GM12878 (cell line): ENCODE results near the gene CCBE1. TPM values are rescaled to one million over a fixed set of nuclear protein-coding genes. Genes with fewer than 3 reads are reported as not detected.

Source experiments
- ATAC-seq: fragments of 200-7000 bp; cut with Tn5 transposase; 3 replicates; pipeline ENCODE4 v1.9.1; 2020; ENCODE audit warnings: mild to moderate bottlenecking, moderate library complexity
- BruUV-seq: library from RNA; stranded (reverse); fragments of 400-500 nt; replicated peaks from 2 replicates; lab custom pipeline; 2021; lab: Mats Ljungman, UMichigan
- CTCF ChIA-PET: fragments of 300-600 bp; sonication (Branson Sonifier 250); formaldehyde crosslinking; extraction: SDS; loops from one replicate; lab custom pipeline; 2021; ENCODE audit warnings: inconsistent platforms; lab: Yijun Ruan, JAX
- POLR2A ChIA-PET: fragments of 350-600 bp; formaldehyde crosslinking; extraction: SDS; loops from one replicate; lab custom pipeline; 2021; ENCODE audit warnings: inconsistent platforms; lab: Charles Lee
- RAD21 ChIA-PET: fragments of 300-600 bp; sonication (Branson Sonifier 250); formaldehyde crosslinking; loops from one replicate; lab custom pipeline; 2023; ENCODE audit warnings: antibody characterized with exemption; ENCODE audit not compliant: unreplicated experiment; lab: Charles Lee
- SMC1A ChIA-PET: fragments of 300-600 bp; sonication (Branson Sonifier 250); formaldehyde crosslinking; loops from one replicate; lab custom pipeline; 2023; ENCODE audit not compliant: unreplicated experiment, uncharacterized antibody; lab: Charles Lee
- DNase-seq: peaks from one replicate; pipeline ENCODE4 v3.0.0-alpha.2; 2011; ENCODE audit warnings: low read depth, low spot score
- FAIRE-seq: peaks from 3 replicates; lab custom pipeline; 2011; peaks lifted over from hg19 to GRCh38; lab: Jason Lieb, UNC
- H2AFZ ChIP-seq: 2 replicates; pipeline ENCODE4 v1.6.0; 2011; ENCODE audit warnings: low read depth, low read length, control low read depth; ENCODE audit not compliant: control insufficient read depth
- H3K27ac ChIP-seq: 2 replicates; pipeline ENCODE4 v1.5.1; 2011; ENCODE audit warnings: control low read depth; ENCODE audit not compliant: control insufficient read depth, insufficient read depth
- H3K27me3 ChIP-seq, 2 experiments: replicated peaks in 1 of 2; 2 replicates each; pipeline versions ENCODE4 v1.6.0 to v1.6.1; 2011; ENCODE audit warnings: low read length in 1 of 2; ENCODE audit not compliant: control insufficient read depth in 2 of 2, insufficient read depth in 2 of 2
- H3K36me3 ChIP-seq, 2 experiments: 2 replicates each; pipeline ENCODE4 v1.5.1; 2011; ENCODE audit warnings: low read length in 1 of 2; ENCODE audit not compliant: control insufficient read depth in 2 of 2, insufficient read depth in 2 of 2
- H3K4me1 ChIP-seq: 2 replicates; pipeline ENCODE4 v1.6.1; 2011; ENCODE audit warnings: mild to moderate bottlenecking, low read length, moderate library complexity, mixed read lengths; ENCODE audit not compliant: control insufficient read depth, insufficient read depth
- H3K4me2 ChIP-seq: 2 replicates; pipeline ENCODE4 v1.6.0; 2011; ENCODE audit warnings: control low read depth; ENCODE audit not compliant: control insufficient read depth, insufficient read depth
- H3K4me3 ChIP-seq: fragments of 200-600 bp; sonication (generic); 2 replicates; pipeline ENCODE4 v1.5.1; 2016
- H3K79me2 ChIP-seq: 2 replicates; pipeline ENCODE4 v1.6.0; 2011; ENCODE audit warnings: low read length; ENCODE audit not compliant: control insufficient read depth, insufficient read depth
- H3K9ac ChIP-seq: 2 replicates; pipeline ENCODE4 v1.8.0; 2011; ENCODE audit warnings: low read length, control low read depth, mixed read lengths; ENCODE audit not compliant: control insufficient read depth, insufficient read depth
- H3K9me3 ChIP-seq: replicated peaks from 3 replicates; pipeline ENCODE4 v1.5.1; 2011; ENCODE audit warnings: mild to moderate bottlenecking, low read length; ENCODE audit not compliant: control insufficient read depth, insufficient read depth
- H4K20me1 ChIP-seq: 2 replicates; pipeline ENCODE4 v1.6.0; 2011; ENCODE audit not compliant: control insufficient read depth, insufficient read depth
- ASH2L ChIP-seq: fragments of 300-600, 200-600 bp; sonication (generic); IDR thresholded peaks from 2 replicates; pipeline ENCODE4 v1.6.1; 2017; ENCODE audit warnings: low read depth, mild to moderate bottlenecking, borderline replicate concordance
- BCL11A ChIP-seq: IDR thresholded peaks from 2 replicates; pipeline ENCODE4 v1.6.1; 2011; ENCODE audit warnings: low read depth, low read length
- BHLHE40 ChIP-seq, 2 experiments: fragments of 450-650 bp in 1 of 2; IDR thresholded peaks; 2 replicates each; pipeline ENCODE4 v1.6.1; 2011 to 2017; ENCODE audit warnings: low read depth in 2 of 2, borderline replicate concordance in 1 of 2, improper control_type of control experiment in 1 of 2, low read length in 1 of 2, mild to moderate bottlenecking in 1 of 2
- E2F8 ChIP-seq: fragments of 450-650 bp; IDR thresholded peaks from 2 replicates; pipeline ENCODE4 v1.6.1; 2018; ENCODE audit warnings: mild to moderate bottlenecking, low read depth, moderate library complexity; ENCODE audit not compliant: partially characterized antibody
- KLF5 ChIP-seq: fragments of 450-650 bp; IDR thresholded peaks from 2 replicates; pipeline ENCODE4 v1.6.1; 2014; ENCODE audit warnings: mild to moderate bottlenecking; ENCODE audit not compliant: partially characterized antibody
- NBN ChIP-seq: fragments of 450-650 bp; IDR thresholded peaks from 2 replicates; pipeline ENCODE4 v1.6.1; 2016
- NR2C2 ChIP-seq: IDR thresholded peaks from 2 replicates; pipeline ENCODE4 v1.6.1; 2011; ENCODE audit warnings: borderline replicate concordance, low read depth; ENCODE audit not compliant: control insufficient read depth, insufficient read length
- POLR2AphosphoS5 ChIP-seq: IDR thresholded peaks from 2 replicates; pipeline ENCODE4 v1.6.1; 2011; ENCODE audit warnings: mild to moderate bottlenecking, low read length, inconsistent platforms
- REST ChIP-seq: IDR thresholded peaks from 2 replicates; pipeline ENCODE4 v1.6.1; 2012; ENCODE audit warnings: mild to moderate bottlenecking, low read depth, low read length
- TBL1XR1 ChIP-seq: IDR thresholded peaks from 2 replicates; pipeline ENCODE4 v1.6.1; 2012; ENCODE audit warnings: low read depth, low read length, improper control_type of control experiment
- WGBS: methylation state at CpG from one replicate; pipeline ENCODE4 v1.1.6; 2016; ENCODE audit warnings: low lambda C conversion rate; ENCODE audit not compliant: insufficient replicate concordance, insufficient coverage; ENCODE audit errors: missing lambda C conversion rate; 5-methylcytosine and 5-hydroxymethylcytosine counted together
- in situ Hi-C: fragments of 300-500 bp; cut with MboI; formaldehyde crosslinking; loops from 9 replicates; pipeline ENCODE4 v1.14.3; 2018; ENCODE audit warnings: mixed read lengths
- intact Hi-C: fragments of 100-400 bp; cut with micrococcal nuclease; formaldehyde crosslinking; loops from one replicate; pipeline ENCODE4 v1.14.2; 2022; ENCODE audit not compliant: unreplicated experiment
- polyA plus RNA-seq, 11 experiments: library from polyadenylated mRNA; depleted of rRNA in 4 of 11; unstranded in 6 of 11; stranded (reverse) in 5 of 11; fragments of >200 nt; fragmentation: Nextera tagmentation in 4 of 11; fragmentation: Illumina TruSeq in 1 of 11; extraction: Ambion mirVana in 4 of 11; extraction: Trizol in 1 of 11; gene quantifications; 1 replicate in 1 of 11; 2 replicates in 10 of 11; pipeline versions ENCODE4 v1.2.1 to v1.2.3, GENCODE V29; 2011 to 2016; ENCODE audit warnings: inconsistent platforms in 2 of 11, missing spikeins in 2 of 11, low read depth in 1 of 11
- total RNA-seq, 4 experiments: library from RNA; depleted of rRNA in 3 of 4; stranded (reverse); fragments of >200 nt in 3 of 4; fragmentation: Illumina TruSeq in 1 of 4; extraction: Trizol in 1 of 4; gene quantifications; 2 replicates each; pipeline versions ENCODE4 v1.2.1 to v1.2.3, GENCODE V29; 2013 to 2021

Gene CCBE1
- total and polyA plus RNA-seq, 10 of the 15 experiments (the other 5 are each of a cell fraction or from before 2014, with no cell fraction given) = 0.03 to 0.49 (median 0.04) TPM; not detected in 7

DNA sequence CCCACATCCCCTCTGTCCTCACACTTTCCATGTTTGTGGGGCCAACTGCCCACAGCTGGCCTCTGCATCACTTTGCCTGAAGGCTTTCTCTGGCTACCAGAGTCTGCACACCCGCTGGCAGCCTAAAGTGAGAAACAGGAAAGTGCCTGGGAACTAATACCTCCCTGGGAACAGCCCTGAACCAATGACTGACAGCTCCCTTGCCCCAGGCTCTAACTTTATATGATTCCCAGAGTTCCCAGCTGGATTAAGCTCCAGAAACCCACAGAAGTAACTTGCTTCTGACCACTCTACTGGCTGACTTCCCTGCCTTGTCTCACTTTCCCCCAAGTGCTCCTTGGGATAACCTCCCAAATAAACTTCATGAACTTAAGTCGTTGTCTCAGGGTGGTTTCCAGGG is 178.5 kb downstream of the CCBE1 start (continued):
- TF ChIP-seq E2F8 (no peak), TBL1XR1 (no peak), KLF5 (no peak), NR2C2 (no peak), POLR2AphosphoS5 (no peak), ASH2L (no peak), BHLHE40 (IDR thresholded peaks at IDR 0.05; ENCODE audit: borderline replicate concordance in 1 of 2, low read depth in 2 of 2, low read length in 1 of 2) (no peak), BCL11A (no peak)

DNA sequence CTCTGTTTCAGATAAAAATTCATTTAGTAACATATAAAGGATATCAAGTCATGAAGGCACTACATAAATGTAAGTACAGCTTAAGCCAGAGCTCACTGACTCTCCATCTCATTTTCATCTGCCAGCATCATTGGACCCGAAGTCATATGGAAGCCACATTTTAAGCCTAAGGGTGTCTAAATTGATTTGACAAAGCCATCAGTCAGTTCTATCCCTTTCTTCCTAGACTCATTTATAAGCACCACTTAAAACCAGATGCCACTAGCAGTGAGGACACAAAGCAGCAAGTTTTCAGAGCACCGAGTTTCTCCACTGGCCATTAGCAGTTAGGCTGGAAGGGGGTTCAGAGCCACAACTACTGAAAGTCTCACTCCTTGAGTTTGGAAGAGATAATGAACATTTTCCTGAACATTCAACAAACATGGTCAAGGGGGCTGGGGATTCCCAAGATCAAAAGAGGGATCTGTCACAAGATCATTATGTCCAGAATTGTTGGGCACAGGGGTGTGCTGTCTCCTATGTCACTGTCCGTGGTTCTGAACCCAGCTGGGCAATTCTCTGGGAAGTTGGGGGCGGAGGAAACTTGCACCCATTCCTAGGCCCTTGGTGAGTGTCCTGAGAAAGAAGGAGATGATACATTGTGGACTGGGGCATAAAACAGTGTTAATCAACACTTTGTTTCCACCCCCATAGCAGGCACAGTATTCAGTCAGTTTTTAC is 179.6 kb downstream of the CCBE1 start:
- DNase-seq (no peak), FAIRE-seq (no peak), ATAC-seq (no peak)
- Histone ChIP-seq H3K4me1 (no peaks in the 10 kb centered on the region), H3K9me3 (no peaks in the 10 kb centered on the region), H3K4me3 (no peak overlapping the region), H4K20me1 (no peaks in the 10 kb centered on the region), H3K4me2 (no peak overlapping the region), H3K79me2 (no peaks in the 10 kb centered on the region), H3K36me3 (no peaks in the 10 kb centered on the region), H3K27ac (no peak overlapping the region), H3K9ac (no peak overlapping the region), H3K27me3 (peaks cover 2 to 4% of the 10 kb centered on the region in 2 experiments; a peak in 2 of 4 replicates), H2AFZ (no peak overlapping the region)
- TF ChIP-seq NBN (no peak), REST (peak; percentile 82)
- BruUV-seq = no TSS peak
- ChIA-PET CTCF (interaction anchor here (0.5 kb wide), 1 partner anchor 1689 kb away, joined by 3 read pairs; no protein-coding TSS in a partner anchor), RAD21 (no interaction called here), POLR2A (no interaction called here), SMC1A (no interaction called here)
- intact Hi-C loops (no loop called here), in situ Hi-C loops (no loop called here)
- 38% methylated on average over 4 of the region's 4 CpGs for WGBS
